HepG2 (cell line): Measurements from ENCODE around the gene GMFB. TPM values are rescaled to one million over a fixed set of nuclear protein-coding genes. Genes with fewer than 3 reads are reported as not detected.

Experiments
- GATAD2A ChIP-seq: IDR thresholded peaks from 2 replicates; pipeline ENCODE4 v1.6.1; 2016
- HOXA7 ChIP-seq: sonication (generic); formaldehyde crosslinking; IDR thresholded peaks from 2 replicates; pipeline ENCODE4 v1.8.1; 2022; ENCODE audit warnings: mild to moderate bottlenecking, missing genetic modification reagents, moderate library complexity
- JUND ChIP-seq: sonication (generic); formaldehyde crosslinking; IDR thresholded peaks from 2 replicates; pipeline ENCODE4 v1.8.0; 2022; ENCODE audit warnings: mild to moderate bottlenecking, missing genetic modification reagents
- KLF15 ChIP-seq: sonication (generic); formaldehyde crosslinking; IDR thresholded peaks from 2 replicates; pipeline ENCODE4 v1.8.1; 2023; ENCODE audit warnings: borderline replicate concordance, mild to moderate bottlenecking, inconsistent platforms, missing genetic modification reagents, mixed read lengths
- MED1 ChIP-seq: sonication (generic); formaldehyde crosslinking; IDR thresholded peaks from 2 replicates; pipeline ENCODE4 v1.4.0; 2020; ENCODE audit warnings: missing genetic modification reagents
- NFIC ChIP-seq: IDR thresholded peaks from 2 replicates; pipeline ENCODE4 v1.6.1; 2012; ENCODE audit warnings: mild to moderate bottlenecking, low read length, inconsistent platforms
- POLR2G ChIP-seq: fragments of 200-400 bp; formaldehyde crosslinking; IDR thresholded peaks from 2 replicates; pipeline ENCODE4 v1.6.1; 2018; ENCODE audit warnings: mild to moderate bottlenecking, low read depth, low read length, moderate library complexity
- TCF12 ChIP-seq, 2 experiments: fragments of 450-650 bp in 1 of 2; sonication (generic) in 1 of 2; formaldehyde crosslinking in 1 of 2; IDR thresholded peaks; 2 replicates each; pipeline versions ENCODE4 v1.6.1 to v1.8.0; 2017 to 2022; ENCODE audit warnings: antibody characterized with exemption in 1 of 2, mild to moderate bottlenecking in 1 of 2, missing genetic modification reagents in 1 of 2, moderate library complexity in 1 of 2
- THAP11 ChIP-seq: IDR thresholded peaks from 2 replicates; pipeline ENCODE4 v1.6.1; 2016; ENCODE audit warnings: missing biosample characterization, missing genetic modification reagents
- ZMYM3 ChIP-seq: sonication (generic); formaldehyde crosslinking; IDR thresholded peaks from 2 replicates; pipeline ENCODE4 v1.5.1; 2020; ENCODE audit warnings: mild to moderate bottlenecking, missing genetic modification reagents
- ZNF124 ChIP-seq: sonication (generic); formaldehyde crosslinking; IDR thresholded peaks from 2 replicates; pipeline ENCODE4 v1.4.0; 2020; ENCODE audit warnings: missing genetic modification reagents
- ZNF232 ChIP-seq: sonication (generic); formaldehyde crosslinking; IDR thresholded peaks from 2 replicates; pipeline ENCODE4 v1.4.0; 2020; ENCODE audit warnings: missing genetic modification reagents, borderline replicate concordance
- ZNF451 ChIP-seq: sonication (generic); formaldehyde crosslinking; IDR thresholded peaks from 2 replicates; pipeline ENCODE4 v1.5.0; 2020; ENCODE audit warnings: mild to moderate bottlenecking, missing genetic modification reagents
- ZNF776 ChIP-seq: sonication (generic); formaldehyde crosslinking; IDR thresholded peaks from 2 replicates; pipeline ENCODE4 v1.4.0; 2020; ENCODE audit warnings: mild to moderate bottlenecking, missing genetic modification reagents
- polyA plus RNA-seq, 8 experiments: library from polyadenylated mRNA; depleted of rRNA in 3 of 8; stranded (reverse) in 7 of 8; unstranded in 1 of 8; fragments of >200 nt; fragmentation: Illumina TruSeq in 4 of 8; extraction: Trizol in 4 of 8; gene quantifications; 2 replicates each; pipeline versions ENCODE4 v1.2.1 to v1.2.3, GENCODE V29; 2011 to 2016; ENCODE audit warnings: low read depth in 4 of 8, missing spikeins in 1 of 8, mixed read lengths in 1 of 8; ENCODE audit not compliant: insufficient read depth in 1 of 8
- total RNA-seq, 5 experiments: library from RNA; depleted of rRNA; stranded (reverse); fragments of >200 nt; fragmentation: Illumina TruSeq; extraction: Trizol; gene quantifications; 2 replicates each; pipeline ENCODE4 v1.2.3, GENCODE V29; 2016; ENCODE audit warnings: low read depth in 1 of 5
- TF ChIP-seq, protein P1 (sequence below): IDR thresholded peaks from 2 replicates; pipeline ENCODE4 v1.6.1; 2016; ENCODE audit warnings: missing compliant biosample characterization, missing genetic modification reagents, borderline replicate concordance
- TF ChIP-seq, protein P2 (sequence below): sonication (generic); formaldehyde crosslinking; IDR thresholded peaks from 2 replicates; pipeline ENCODE4 v1.4.0; 2020; ENCODE audit warnings: missing genetic modification reagents
- TF ChIP-seq, protein P3 (sequence below): sonication (generic); formaldehyde crosslinking; IDR thresholded peaks from 2 replicates; pipeline ENCODE4 v1.8.1; 2022; ENCODE audit warnings: mild to moderate bottlenecking, missing genetic modification reagents
- TF ChIP-seq, protein P4 (sequence below): sonication (generic); formaldehyde crosslinking; IDR thresholded peaks from 2 replicates; pipeline ENCODE4 v1.5.1; 2020; ENCODE audit warnings: mild to moderate bottlenecking, missing genetic modification reagents, moderate library complexity
- TF ChIP-seq, protein P5 (sequence below): sonication (generic); formaldehyde crosslinking; conservative IDR thresholded peaks from 2 replicates; pipeline ENCODE4 v1.4.0; 2020; ENCODE audit warnings: missing genetic modification reagents

The GMFB gene
- total and polyA plus RNA-seq, 2 of the 13 experiments (the other 11 are each of a cell fraction or from before 2014, with no cell fraction given), result 17.3 to 68.2 TPM

DNA sequence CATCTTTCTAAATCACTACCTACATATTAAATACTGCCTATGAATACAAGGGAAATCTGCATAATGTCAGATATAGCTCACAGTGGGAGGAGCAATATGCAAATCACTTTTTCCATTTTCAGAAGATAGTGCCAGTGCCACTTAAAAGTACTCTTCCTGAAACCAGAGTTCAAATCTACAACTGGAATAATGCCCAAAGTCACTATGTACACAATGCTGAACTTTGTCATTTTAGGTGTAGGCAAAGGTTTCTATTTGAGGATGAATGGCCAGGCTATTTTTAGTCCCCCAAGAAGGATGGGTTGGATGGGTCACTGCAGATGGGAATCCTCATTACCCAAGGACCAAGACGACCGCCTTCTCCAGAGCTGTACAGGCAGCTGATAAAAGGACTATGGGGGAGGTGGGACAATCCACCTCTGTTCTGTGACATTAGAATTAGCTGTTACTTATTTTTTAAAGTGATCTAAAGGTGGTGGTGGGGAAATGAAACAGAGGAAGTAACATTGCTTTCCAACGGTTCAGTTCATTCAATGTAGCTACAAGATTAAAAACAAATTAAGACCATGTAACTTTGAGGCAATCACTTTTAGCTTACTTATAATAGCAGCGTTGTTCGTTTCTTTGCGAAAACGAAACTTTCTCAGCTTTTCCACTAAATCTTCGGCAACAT, 5.6 kb downstream of the GMFB start (continued):
- TF ChIP-seq ZNF232 (CRISPR knock-in tag) (no peak), ZNF124 (CRISPR knock-in tag) (no peak), ZMYM3 (no peak), HOXA7 (CRISPR knock-in tag) (no peak), NFIC (peak; percentile 55; the same call in 1 of the 2 replicates), ZNF776 (CRISPR knock-in tag) (no peak), MED1 (CRISPR knock-in tag) (peak; percentile 52; the same call in 1 of the 2 replicates), TCF12 (IDR thresholded peaks at IDR 0.05) (no peak), TCF12 (CRISPR knock-in tag; IDR thresholded peaks at IDR 0.05) (no peak), KLF15 (CRISPR knock-in tag) (no peak), THAP11 (CRISPR knock-in tag) (peak; percentile 27), ZNF451 (CRISPR knock-in tag) (no peak), POLR2G (no peak), GATAD2A (peak; percentile 75), JUND (no peak)
- TF ChIP-seq, protein P1, sequence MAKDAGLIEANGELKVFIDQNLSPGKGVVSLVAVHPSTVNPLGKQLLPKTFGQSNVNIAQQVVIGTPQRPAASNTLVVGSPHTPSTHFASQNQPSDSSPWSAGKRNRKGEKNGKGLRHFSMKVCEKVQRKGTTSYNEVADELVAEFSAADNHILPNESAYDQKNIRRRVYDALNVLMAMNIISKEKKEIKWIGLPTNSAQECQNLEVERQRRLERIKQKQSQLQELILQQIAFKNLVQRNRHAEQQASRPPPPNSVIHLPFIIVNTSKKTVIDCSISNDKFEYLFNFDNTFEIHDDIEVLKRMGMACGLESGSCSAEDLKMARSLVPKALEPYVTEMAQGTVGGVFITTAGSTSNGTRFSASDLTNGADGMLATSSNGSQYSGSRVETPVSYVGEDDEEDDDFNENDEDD (CRISPR knock-in tag), result no peak
- TF ChIP-seq, protein P2, sequence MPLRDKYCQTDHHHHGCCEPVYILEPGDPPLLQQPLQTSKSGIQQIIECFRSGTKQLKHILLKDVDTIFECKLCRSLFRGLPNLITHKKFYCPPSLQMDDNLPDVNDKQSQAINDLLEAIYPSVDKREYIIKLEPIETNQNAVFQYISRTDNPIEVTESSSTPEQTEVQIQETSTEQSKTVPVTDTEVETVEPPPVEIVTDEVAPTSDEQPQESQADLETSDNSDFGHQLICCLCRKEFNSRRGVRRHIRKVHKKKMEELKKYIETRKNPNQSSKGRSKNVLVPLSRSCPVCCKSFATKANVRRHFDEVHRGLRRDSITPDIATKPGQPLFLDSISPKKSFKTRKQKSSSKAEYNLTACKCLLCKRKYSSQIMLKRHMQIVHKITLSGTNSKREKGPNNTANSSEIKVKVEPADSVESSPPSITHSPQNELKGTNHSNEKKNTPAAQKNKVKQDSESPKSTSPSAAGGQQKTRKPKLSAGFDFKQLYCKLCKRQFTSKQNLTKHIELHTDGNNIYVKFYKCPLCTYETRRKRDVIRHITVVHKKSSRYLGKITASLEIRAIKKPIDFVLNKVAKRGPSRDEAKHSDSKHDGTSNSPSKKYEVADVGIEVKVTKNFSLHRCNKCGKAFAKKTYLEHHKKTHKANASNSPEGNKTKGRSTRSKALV (CRISPR knock-in tag), result 0 out of 2 replicates have a peak, but pooled peaks have one; percentile 29
- TF ChIP-seq, protein P3, sequence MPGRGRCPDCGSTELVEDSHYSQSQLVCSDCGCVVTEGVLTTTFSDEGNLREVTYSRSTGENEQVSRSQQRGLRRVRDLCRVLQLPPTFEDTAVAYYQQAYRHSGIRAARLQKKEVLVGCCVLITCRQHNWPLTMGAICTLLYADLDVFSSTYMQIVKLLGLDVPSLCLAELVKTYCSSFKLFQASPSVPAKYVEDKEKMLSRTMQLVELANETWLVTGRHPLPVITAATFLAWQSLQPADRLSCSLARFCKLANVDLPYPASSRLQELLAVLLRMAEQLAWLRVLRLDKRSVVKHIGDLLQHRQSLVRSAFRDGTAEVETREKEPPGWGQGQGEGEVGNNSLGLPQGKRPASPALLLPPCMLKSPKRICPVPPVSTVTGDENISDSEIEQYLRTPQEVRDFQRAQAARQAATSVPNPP (CRISPR knock-in tag), result no peak
- TF ChIP-seq, protein P4, sequence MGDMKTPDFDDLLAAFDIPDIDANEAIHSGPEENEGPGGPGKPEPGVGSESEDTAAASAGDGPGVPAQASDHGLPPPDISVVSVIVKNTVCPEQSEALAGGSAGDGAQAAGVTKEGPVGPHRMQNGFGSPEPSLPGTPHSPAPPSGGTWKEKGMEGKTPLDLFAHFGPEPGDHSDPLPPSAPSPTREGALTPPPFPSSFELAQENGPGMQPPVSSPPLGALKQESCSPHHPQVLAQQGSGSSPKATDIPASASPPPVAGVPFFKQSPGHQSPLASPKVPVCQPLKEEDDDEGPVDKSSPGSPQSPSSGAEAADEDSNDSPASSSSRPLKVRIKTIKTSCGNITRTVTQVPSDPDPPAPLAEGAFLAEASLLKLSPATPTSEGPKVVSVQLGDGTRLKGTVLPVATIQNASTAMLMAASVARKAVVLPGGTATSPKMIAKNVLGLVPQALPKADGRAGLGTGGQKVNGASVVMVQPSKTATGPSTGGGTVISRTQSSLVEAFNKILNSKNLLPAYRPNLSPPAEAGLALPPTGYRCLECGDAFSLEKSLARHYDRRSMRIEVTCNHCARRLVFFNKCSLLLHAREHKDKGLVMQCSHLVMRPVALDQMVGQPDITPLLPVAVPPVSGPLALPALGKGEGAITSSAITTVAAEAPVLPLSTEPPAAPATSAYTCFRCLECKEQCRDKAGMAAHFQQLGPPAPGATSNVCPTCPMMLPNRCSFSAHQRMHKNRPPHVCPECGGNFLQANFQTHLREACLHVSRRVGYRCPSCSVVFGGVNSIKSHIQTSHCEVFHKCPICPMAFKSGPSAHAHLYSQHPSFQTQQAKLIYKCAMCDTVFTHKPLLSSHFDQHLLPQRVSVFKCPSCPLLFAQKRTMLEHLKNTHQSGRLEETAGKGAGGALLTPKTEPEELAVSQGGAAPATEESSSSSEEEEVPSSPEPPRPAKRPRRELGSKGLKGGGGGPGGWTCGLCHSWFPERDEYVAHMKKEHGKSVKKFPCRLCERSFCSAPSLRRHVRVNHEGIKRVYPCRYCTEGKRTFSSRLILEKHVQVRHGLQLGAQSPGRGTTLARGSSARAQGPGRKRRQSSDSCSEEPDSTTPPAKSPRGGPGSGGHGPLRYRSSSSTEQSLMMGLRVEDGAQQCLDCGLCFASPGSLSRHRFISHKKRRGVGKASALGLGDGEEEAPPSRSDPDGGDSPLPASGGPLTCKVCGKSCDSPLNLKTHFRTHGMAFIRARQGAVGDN, result no peak
- TF ChIP-seq, protein P5, sequence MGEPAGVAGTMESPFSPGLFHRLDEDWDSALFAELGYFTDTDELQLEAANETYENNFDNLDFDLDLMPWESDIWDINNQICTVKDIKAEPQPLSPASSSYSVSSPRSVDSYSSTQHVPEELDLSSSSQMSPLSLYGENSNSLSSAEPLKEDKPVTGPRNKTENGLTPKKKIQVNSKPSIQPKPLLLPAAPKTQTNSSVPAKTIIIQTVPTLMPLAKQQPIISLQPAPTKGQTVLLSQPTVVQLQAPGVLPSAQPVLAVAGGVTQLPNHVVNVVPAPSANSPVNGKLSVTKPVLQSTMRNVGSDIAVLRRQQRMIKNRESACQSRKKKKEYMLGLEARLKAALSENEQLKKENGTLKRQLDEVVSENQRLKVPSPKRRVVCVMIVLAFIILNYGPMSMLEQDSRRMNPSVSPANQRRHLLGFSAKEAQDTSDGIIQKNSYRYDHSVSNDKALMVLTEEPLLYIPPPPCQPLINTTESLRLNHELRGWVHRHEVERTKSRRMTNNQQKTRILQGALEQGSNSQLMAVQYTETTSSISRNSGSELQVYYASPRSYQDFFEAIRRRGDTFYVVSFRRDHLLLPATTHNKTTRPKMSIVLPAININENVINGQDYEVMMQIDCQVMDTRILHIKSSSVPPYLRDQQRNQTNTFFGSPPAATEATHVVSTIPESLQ (CRISPR knock-in tag), result no peak
